Caco-2 (cell line): ENCODE measurements around the gene XBP1. TPM values are rescaled to one million over a fixed set of nuclear protein-coding genes. Genes with fewer than 3 reads are reported as not detected.
"Not testable (repeated sequence)": the region's sequence is repeated elsewhere in the genome, so short reads cannot be mapped to it uniquely, and the experiment has no call there.

Experiments
- Bru-seq: library from RNA; stranded (reverse); fragments of 400-500 nt; gene quantifications from one replicate; lab custom pipeline; 2021; lab: Mats Ljungman, UMichigan
- BruChase-seq, 2 experiments: library from RNA; stranded (reverse); fragments of 400-500 nt; gene quantifications; one replicate each; lab custom pipeline; 2021; lab: Mats Ljungman, UMichigan
- BruUV-seq: library from RNA; stranded (reverse); fragments of 400-500 nt; replicated peaks from 2 replicates; lab custom pipeline; 2021; lab: Mats Ljungman, UMichigan
- CTCF ChIA-PET: fragments of 300-600 bp; sonication (Branson Sonifier 250); formaldehyde crosslinking; loops from one replicate; lab custom pipeline; 2022; ENCODE audit warnings: antibody characterized with exemption; lab: Charles Lee
- POLR2A ChIA-PET: fragments of 300-600 bp; sonication (Branson Sonifier 250); formaldehyde crosslinking; loops from one replicate; lab custom pipeline; 2022; ENCODE audit warnings: antibody characterized with exemption; lab: Charles Lee
- DNase-seq, 2 experiments: peaks; one replicate each; pipeline versions ENCODE4 v3.0.0 to v3.0.0-alpha.2; 2020 to 2022
- H3K27me3 ChIP-seq: replicated peaks from 2 replicates; pipeline ENCODE4 v1.6.0; 2011; ENCODE audit warnings: low read length; ENCODE audit not compliant: control insufficient read depth, insufficient read depth
- H3K36me3 ChIP-seq: 2 replicates; pipeline ENCODE4 v1.5.1; 2011; ENCODE audit warnings: low read length; ENCODE audit not compliant: control insufficient read depth, insufficient read depth
- H3K4me1 ChIP-seq: fragments of 250-450 bp; sonication (Bioruptor Pico); 2 replicates; pipeline ENCODE4 v1.5.1; 2020; ENCODE audit warnings: mild to moderate bottlenecking
- H3K4me3 ChIP-seq: 2 replicates; pipeline ENCODE4 v1.5.1; 2011; ENCODE audit warnings: low read depth, mild to moderate bottlenecking, control low read depth, low read length
- H3K9me3 ChIP-seq: fragments of 250-450 bp; sonication (Bioruptor Pico); 2 replicates; pipeline ENCODE4 v1.5.1; 2020; ENCODE audit warnings: mild to moderate bottlenecking, moderate library complexity
- H3K27ac Mint-ChIP-seq: one replicate; pipeline ENCODE4 v1.8.0; 2022; ENCODE audit warnings: mixed read lengths; ENCODE audit not compliant: unreplicated experiment
- H3K27me3 Mint-ChIP-seq: one replicate; pipeline ENCODE4 v1.8.0; 2022; ENCODE audit warnings: mixed read lengths; ENCODE audit not compliant: insufficient read depth, unreplicated experiment
- H3K36me3 Mint-ChIP-seq: one replicate; pipeline ENCODE4 v1.8.0; 2022; ENCODE audit warnings: mild to moderate bottlenecking, mixed read lengths; ENCODE audit not compliant: insufficient read depth, unreplicated experiment
- H3K4me1 Mint-ChIP-seq: one replicate; pipeline ENCODE4 v1.8.0; 2022; ENCODE audit warnings: low read depth, mixed read lengths; ENCODE audit not compliant: unreplicated experiment
- H3K4me3 Mint-ChIP-seq: one replicate; pipeline ENCODE4 v1.8.0; 2022; ENCODE audit warnings: mild to moderate bottlenecking, moderate library complexity, mixed read lengths; ENCODE audit not compliant: unreplicated experiment
- H3K9me3 Mint-ChIP-seq: one replicate; pipeline ENCODE4 v1.8.0; 2022; ENCODE audit warnings: mixed read lengths; ENCODE audit not compliant: unreplicated experiment
- CTCF ChIP-seq, 2 experiments: fragments of 200-600 bp in 1 of 2; IDR thresholded peaks; 1 replicate in 1 of 2; 2 replicates in 1 of 2; pipeline versions ENCODE4 v1.5.1 to v1.8.0; 2011 to 2022; ENCODE audit warnings: antibody characterized with exemption in 1 of 2, control low read depth in 1 of 2, inconsistent platforms in 1 of 2, low read depth in 1 of 2, low read length in 1 of 2, mild to moderate bottlenecking in 1 of 2, moderate library complexity in 1 of 2; ENCODE audit not compliant: insufficient read depth in 1 of 2, severe bottlenecking in 1 of 2, unreplicated experiment in 1 of 2
- intact Hi-C: fragments of 100-400 bp; cut with micrococcal nuclease; formaldehyde crosslinking; loops from one replicate; pipeline ENCODE4 v1.10.0; 2022; ENCODE audit not compliant: unreplicated experiment
- long read RNA-seq: library from polyadenylated mRNA; stranded (forward); transcript quantifications from one replicate; pipeline ENCODE4 v2.0.0, GENCODE V29; 2022
- total RNA-seq: library from RNA; stranded (reverse); gene quantifications from 2 replicates; pipeline ENCODE4 v1.2.3, GENCODE V29; 2022

Gene XBP1
- 215 and 225 TPM in 2 replicates for total RNA-seq
- Bru-seq, nascent RNA = percentile 99 among the genes with signal in this experiment
- BruChase-seq, experiment 1, labeled RNA remaining after a 2-hour chase = percentile 100 among the genes with signal in this experiment
- BruChase-seq, experiment 2, labeled RNA remaining after a 6-hour chase = percentile 98 among the genes with signal in this experiment
- long read RNA-seq, transcript XBP1-201 (5 exons, 1,850 nt) = major isoform, 734 of 775 reads
- long read RNA-seq, transcript XBP1-203 (5 exons, 1,824 nt) = minor isoform, 5 of 775 reads
- long read RNA-seq, partial matches to known transcripts = 9 of 775 reads
- long read RNA-seq, other reads (novel, unspliced or antisense) = 23 of 775 reads

DNA sequence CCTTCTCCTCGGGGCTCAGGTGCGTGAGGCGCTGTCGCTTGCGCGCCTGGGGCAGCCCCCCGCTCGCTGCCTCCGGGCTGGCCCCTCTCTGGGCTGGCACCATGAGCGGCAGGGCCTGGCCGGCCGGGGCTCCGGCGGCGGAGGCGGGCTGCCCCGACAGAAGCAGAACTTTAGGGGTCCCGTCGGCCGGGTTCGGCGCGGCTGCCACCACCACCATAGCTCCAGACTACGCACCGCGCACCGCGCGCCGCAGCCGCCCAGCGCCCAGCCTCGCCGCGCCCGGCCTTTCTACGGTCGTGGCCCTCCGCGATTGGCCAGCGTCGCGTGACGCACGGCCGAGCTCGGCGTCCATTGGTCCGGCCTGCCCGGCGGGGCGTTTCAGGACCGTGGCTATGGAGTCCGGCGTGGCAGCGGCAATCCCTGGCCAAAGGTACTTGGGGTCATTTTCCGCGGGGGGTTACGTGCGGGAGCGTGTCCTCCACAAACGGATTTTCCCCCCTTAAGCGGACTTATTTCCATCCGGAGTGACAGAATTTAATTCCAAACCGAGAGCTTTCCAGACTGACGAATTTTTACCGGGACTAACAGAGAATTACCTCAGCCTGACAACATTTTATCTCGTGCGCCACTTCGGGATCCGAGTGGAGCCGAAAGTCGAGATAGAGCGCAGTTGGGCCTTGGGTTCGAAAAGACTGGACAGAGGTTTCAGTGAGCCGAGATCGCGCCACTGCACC is at the start of gene XBP1:
TSS of gene XBP1 (minus strand) at position 262 of the 734 bp plus-strand sequence.
- ChIA-PET CTCF (interaction anchor here (0.8 to 2.5 kb wide), 6 partner anchors 8 to 200 kb away, joined by 3 to 11 read pairs (median 4); no protein-coding TSS in a partner anchor), POLR2A (interaction anchor here (0.5 to 3.2 kb wide), 15 partner anchors 8 to 835 kb away, joined by 3 to 43 read pairs (median 6); partner anchors contain the start of genes CCDC117 and KREMEN1)
- peak within 1 kb of the TSS; percentile 93 for H3K4me3 Mint-ChIP-seq
- peak within 1 kb of the TSS; percentile 94 for H3K4me3 ChIP-seq
- H3K27me3 ChIP-seq = no peaks in the 10 kb centered on the region
- peaks cover 2% of the 10 kb centered on the region for H3K36me3 ChIP-seq
- H3K27ac Mint-ChIP-seq = peak within 1 kb of the TSS; percentile 99
- H3K4me1 Mint-ChIP-seq = peaks cover 19% of the 10 kb centered on the region
- DNase-seq = peak; percentile 92 to 96
- H3K9me3 ChIP-seq = no peaks in the 10 kb centered on the region
- H3K36me3 Mint-ChIP-seq = peaks cover 55% of the 10 kb centered on the region
- H3K27me3 Mint-ChIP-seq = no peaks in the 10 kb centered on the region
- no peaks in the 10 kb centered on the region for H3K9me3 Mint-ChIP-seq
- TF ChIP-seq CTCF (IDR thresholded peaks at IDR 0.05; ENCODE audit: insufficient read depth in 1 of 2, low read depth in 1 of 2, low read length in 1 of 2, severe bottlenecking in 1 of 2, unreplicated experiment in 1 of 2) = no peak
- H3K4me1 ChIP-seq = peaks cover 17% of the 10 kb centered on the region
- no TSS peak for BruUV-seq
- intact Hi-C loops = loop anchor here (1.0 to 2.0 kb wide), 2 partner anchors 18 to 29 kb away; no protein-coding TSS in a partner anchor

DNA sequence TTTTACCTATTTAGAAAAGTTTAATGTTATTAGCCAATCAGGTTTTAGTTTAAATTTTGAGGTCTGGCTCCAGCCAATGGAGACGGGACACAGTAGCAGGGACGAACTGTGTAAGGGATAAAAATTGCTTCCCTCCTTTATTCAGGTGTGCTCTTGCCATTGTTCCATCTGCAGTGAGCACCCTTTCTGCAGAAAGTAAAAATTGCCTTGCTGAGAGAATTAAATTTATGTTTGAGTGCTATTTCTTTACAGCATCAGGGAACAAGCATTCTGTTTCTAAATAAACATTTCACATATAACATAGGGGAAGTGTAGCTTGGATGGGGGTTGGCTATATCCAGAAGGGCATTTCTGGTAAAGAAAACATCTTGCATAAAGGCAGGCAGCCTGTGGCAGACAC is 46.6 kb upstream of the XBP1 start:
- no peak for DNase-seq
- Mint-ChIP-seq H3K27ac (no peak overlapping the region), H3K4me3 (no peak overlapping the region), H3K27me3 (no peaks in the 10 kb centered on the region), H3K9me3 (no peaks in the 10 kb centered on the region), H3K4me1 (no peaks in the 10 kb centered on the region), H3K36me3 (no peaks in the 10 kb centered on the region)
- no TSS peak for BruUV-seq
- Histone ChIP-seq H3K4me1 (no peaks in the 10 kb centered on the region), H3K36me3 (no peaks in the 10 kb centered on the region), H3K27me3 (no peaks in the 10 kb centered on the region), H3K4me3 (no peak overlapping the region), H3K9me3 (0 out of 2 replicates have a peak, but pooled peaks cover 9% of the 10 kb centered on the region)
- ChIA-PET CTCF (no interaction called here), POLR2A (no interaction called here)
- TF ChIP-seq CTCF (IDR thresholded peaks at IDR 0.05; ENCODE audit: insufficient read depth in 1 of 2, low read depth in 1 of 2, low read length in 1 of 2, severe bottlenecking in 1 of 2, unreplicated experiment in 1 of 2) = no peak
- intact Hi-C loops = no loop called here

DNA sequence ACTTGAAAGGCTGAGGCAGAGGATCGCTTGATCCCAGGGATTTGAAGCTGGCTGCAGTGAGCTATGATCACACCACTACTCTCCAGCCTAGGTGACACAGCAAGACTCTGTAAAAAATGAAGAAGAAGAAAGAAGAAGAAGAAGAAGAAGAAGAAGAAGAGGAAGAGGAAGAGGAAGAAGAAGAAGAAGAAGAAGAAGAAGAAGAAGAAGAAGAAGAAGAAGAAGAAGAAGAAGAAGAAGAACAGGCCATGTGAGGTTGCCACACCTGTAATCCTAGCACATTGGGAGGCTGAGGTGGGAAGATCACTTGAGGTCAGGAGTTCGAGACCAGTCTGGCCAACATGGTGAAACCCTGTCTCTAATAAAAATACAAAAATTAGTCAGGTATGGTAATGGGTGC is 43.9 kb upstream of the XBP1 start:
- H3K4me3 Mint-ChIP-seq, CTCF ChIA-PET: not testable (repeated sequence)

More for the DNA sequence above, 43.9 kb upstream of the XBP1 start:
- H3K36me3 ChIP-seq, H3K9me3 Mint-ChIP-seq, H3K4me1 Mint-ChIP-seq, H3K4me3 ChIP-seq, H3K27ac Mint-ChIP-seq, H3K27me3 Mint-ChIP-seq, H3K27me3 ChIP-seq, H3K36me3 Mint-ChIP-seq, POLR2A ChIA-PET, BruUV-seq, intact Hi-C loops, H3K9me3 ChIP-seq, DNase-seq, H3K4me1 ChIP-seq: not testable (repeated sequence)
